D341Med (cell line): Measurements from ENCODE around the gene RNF224.

Source experiments
- DNase-seq: peaks from one replicate; pipeline ENCODE4 v3.0.0; 2012; ENCODE audit warnings: low spot score

RNF224 gene

GRCh38 chr9:137227054-137227852 lies at the start of gene RNF224:
Gene RNF224 (plus strand): TSS chr9:137227502. CDS start chr9:137228336, 834 bp downstream.
- DNase-seq, result peak; percentile 87

- no peak for DNase-seq
Observed at GRCh38 chr9:137178201-137178938, 48.9 kb upstream of the RNF224 start.

DNA sequence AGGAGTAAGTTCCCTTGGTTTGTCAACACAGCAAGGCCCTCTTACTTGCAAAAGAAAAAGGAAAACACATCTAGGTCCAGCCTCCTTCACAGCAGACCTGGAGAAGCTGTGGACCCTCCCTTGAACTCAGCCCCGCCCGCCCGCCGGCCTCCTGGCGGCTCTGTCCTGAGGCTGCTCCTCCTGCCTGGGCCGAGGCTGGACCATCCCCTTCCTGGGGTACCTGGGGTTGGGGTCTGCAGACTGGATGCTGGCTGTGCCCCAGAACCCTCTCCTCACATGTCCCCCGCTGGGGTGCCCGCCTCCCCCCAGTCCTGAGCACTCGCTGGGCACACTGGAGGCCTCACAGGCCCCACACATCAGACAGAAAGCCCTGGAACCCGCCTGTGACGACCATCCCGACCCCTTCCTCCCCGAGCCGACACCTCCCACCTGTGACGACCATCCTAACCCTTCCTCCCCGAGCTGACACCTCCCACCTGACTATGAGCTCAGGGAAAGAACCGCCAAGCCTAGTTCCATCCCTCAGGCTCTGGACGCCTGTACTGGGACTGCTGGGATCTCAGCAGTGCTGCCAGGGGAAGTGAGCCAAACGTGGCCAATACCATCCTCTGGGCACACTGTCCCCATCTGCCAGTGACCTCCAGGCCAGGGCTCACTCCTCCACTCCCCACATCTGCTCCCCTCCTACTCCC lies 48.2 kb upstream of the RNF224 start:
- DNase-seq, result no peak

DNA sequence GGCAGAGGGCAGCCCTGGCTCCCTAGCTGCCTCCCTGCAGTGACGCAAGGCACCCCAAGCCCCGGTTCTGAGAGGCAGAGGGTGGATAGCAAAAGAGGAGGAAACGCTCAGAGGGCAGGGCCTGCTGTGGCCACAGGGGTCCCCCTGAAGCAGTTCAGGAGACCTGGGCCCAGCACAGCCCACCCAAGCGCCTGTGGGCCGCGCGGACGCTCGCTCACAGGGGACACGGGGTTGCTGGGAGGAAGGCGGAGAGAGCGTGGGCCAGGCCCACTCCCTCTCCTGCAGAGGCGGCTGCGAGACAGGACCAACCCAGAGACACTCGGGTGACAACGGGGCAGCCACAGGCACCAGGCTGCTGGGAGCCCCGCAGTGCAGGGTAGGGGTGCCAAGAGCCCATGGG lies 47.5 kb upstream of the RNF224 start:
- DNase-seq, result no peak

GRCh38 chr9:137180491-137180890 lies 46.8 kb upstream of the RNF224 start:
- DNase-seq, result no peak

GRCh38 chr9:137181680-137182079 lies 45.6 kb upstream of the RNF224 start:
- no peak for DNase-seq

GRCh38 chr9:137182836-137183235 lies 44.5 kb upstream of the RNF224 start:
- no peak for DNase-seq

DNA sequence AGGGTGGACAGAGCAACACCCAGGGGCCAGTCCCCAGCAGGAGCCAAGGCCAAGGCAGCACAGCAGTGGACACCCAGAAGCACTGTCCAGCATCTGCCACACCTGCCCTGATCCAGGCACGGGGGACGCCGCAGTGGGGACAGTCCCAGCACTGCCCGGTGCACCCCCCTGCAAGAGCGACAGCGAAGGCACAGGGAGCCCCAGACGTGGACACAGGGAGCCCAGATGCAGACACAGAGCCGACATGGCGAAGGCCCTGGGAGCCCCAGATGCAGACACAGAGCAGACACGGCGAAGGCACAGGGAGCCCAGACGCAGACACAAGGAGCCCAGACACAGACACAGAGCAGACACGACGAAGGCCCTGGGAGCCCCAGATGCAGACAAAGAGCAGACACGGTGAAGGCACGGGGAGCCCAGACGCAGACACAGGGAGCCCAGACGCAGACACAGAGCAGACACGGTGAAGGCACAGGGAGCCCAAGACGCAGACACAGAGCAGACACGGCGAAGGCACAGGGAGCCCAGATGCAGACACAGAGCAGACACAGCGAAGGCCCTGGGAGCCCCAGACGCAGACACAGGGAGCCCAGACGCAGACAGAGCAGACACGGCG lies 43.2 kb upstream of the RNF224 start:
- DNase-seq, result no peak

DNA sequence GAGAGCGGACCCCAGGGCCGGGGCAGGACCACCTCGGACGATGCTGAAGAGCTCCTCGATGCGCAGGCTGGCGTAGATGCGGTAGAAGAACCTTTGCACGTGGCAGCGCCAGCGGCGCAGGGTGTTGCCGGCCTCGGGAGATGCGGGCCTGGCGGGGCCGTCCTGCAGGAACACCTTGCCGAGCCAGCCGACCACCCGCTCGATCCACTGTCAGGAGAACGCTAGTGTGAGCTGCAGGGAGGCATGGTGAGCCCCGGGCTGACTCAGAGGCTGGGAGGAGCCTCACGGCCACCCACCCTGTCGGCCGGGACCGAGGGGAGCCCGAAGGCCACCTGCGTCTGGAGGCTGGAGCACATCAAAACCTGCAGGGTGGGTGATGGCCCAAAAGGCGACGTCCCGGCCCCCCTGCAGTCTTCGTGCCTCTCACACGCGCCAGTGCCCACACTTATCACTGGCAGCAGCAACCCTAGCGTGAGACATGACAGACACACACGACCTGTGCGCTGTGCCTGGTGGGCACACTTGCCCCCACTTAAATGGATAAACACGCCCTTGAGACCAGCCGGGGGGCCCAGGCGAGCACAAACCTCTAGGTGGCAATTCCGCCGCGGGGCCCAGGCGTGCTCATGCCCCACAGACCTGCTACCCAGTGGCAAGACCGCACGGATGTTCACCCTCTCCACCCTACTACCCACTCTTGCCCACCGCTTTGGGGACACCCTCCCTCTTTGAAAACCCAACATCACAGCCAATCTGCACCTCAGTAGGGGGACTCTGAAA lies 42.2 kb upstream of the RNF224 start:
- no peak for DNase-seq

- no peak for DNase-seq
Observed at GRCh38 chr9:137185921-137186320, 41.4 kb upstream of the RNF224 start.

- no peak for DNase-seq
Observed at GRCh38 chr9:137186385-137186784, 40.9 kb upstream of the RNF224 start.

DNA sequence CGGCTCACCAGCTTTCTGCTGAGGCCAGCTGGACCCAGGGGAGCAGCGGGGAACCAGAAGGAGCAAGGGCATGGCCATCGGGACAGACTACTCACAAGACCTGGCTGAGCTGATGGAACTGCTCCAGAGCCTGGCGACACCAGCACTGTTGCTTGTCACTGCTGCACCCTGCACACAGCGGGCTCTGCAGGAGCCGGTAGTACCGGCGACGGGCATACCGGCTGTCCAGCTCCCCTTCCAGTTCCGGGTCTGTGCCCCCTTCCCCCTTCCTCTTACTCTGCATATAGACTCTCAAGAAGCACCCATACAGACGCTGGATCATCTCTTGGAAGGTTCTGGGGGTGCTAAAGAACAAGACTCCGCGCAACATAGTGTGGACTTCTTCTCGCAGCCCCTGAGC lies 39.9 kb upstream of the RNF224 start:
- no peak for DNase-seq

DNA sequence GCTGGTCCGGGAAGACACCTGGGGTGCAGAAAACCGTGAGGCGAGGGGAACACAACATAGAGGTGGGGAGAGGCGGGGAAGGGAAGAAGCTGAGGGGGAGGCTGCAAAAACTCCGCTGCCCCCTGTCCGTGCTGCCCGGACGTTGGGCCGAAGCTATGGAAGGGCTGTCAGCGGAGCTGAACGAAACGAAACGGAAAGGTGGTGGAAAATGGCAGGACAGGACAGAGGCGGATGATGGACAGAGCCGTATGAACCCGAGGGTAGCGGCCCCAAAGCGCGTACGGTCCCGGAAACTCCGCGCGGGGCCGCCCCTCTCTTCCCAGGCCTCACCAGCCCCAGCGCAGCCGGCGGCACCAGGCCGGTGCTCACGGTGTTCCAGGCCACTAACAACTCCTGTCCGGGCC lies 39.2 kb upstream of the RNF224 start:
- DNase-seq, result no peak

GRCh38 chr9:137188490-137189296 lies 38.6 kb upstream of the RNF224 start, which contains the start of the genes ANAPC2 and SSNA1:
Gene ANAPC2 (minus strand): TSS chr9:137188560. CDS start chr9:137188532, 28 bp downstream.
Gene SSNA1 (plus strand): TSS chr9:137188676. CDS start chr9:137188727, 51 bp downstream.
- DNase-seq, result peak; percentile 98

DNA sequence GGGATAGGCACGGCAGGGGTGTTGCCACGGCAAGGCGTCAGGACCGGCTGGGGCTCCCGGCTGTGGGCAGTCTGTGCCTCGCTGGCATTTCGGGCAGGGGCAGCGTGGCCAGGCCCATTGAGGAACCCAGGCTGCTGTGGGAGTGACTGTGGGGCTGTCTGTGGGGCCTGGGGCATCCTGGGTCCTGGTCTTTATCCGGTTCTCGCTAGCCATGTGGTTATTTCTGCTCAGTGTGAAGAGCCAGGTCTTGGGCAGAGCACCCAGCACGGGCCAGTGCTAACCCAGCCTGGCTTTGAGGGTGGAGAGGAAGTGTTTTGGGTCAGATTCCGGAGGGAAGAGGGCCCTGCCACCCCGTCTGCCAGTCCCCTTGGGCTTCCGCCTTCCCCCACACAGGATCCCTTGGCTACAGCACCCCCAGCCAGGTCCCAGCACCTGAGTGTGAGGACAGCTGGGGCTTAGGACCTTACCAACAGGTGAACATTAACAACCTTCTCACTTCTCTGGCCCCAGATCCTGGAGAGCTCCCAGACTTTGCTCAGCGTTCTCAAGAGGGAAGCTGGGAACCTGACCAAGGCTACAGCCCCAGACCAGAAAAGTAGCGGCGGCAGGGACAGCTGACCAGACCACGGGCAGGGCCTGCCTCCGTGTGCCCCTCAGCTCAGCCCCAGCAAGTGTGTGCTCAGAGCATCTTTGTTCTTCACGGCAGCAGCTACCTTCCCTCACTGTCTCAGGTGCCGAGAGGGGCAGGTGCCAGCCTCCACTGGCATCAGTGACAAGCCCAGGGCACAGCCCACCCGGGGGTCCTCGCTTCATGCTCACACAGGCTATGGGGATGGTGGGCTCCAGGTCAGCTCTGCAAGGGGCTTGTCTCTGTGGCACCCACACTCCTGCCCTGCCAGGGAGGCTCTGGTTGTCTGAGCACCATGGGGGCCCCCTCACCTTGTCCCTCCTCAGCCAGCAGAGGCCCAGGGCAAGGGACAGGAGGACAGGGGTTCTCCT lies 37.7 kb upstream of the RNF224 start:
- no peak for DNase-seq

GRCh38 chr9:137190315-137190856 lies 36.9 kb upstream of the RNF224 start:
- DNase-seq, result no peak

DNA sequence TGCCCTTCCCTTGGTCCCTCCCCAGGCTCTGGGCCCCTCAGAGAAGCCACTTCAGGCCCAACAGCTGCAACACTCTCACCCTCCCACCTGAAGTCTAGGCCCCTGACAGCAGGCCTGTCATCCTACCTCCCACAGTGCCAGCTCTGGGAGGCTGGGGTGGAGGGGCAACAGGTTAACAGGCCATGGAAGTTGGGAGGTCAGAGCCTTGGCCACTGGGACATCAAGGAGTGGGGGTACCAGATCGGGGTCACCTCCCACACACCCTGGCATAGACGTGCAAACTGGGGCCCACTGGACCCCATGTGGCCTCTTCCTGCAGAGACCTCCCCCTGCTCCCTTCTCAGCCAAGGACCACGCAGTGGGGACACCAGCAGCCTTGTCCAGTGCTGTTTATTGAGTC lies 36.1 kb upstream of the RNF224 start:
- no peak for DNase-seq

- DNase-seq, result no peak
Observed at GRCh38 chr9:137191691-137192447, 35.4 kb upstream of the RNF224 start.
